GM21786 (cell line): ENCODE results near the gene ERN1.

ENCODE experiments used
- ATAC-seq: cut with Tn5 transposase; IDR thresholded peaks from one replicate; pipeline ENCODE4 v1.9.1; 2021; ENCODE audit not compliant: unreplicated experiment

ERN1 gene

DNA sequence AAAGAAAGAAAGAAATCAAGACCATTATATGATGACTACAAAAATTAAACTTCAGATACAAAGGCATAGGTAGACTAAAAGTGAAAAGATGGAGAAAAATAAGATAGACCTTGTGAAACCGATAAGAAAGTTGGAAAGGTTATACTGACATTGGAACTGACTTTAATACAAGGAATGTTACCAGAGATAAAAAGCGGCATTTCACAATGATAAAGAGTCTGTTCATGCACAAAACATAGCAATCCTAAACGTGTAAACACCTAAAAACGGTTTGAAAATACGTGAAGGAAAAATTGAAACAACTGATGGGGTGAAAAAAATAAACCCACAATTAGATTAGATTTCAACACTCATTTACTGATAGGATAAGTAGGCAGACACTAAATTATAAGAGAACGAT lies 9.6 kb upstream of the ERN1 start:
- no peak for ATAC-seq

DNA sequence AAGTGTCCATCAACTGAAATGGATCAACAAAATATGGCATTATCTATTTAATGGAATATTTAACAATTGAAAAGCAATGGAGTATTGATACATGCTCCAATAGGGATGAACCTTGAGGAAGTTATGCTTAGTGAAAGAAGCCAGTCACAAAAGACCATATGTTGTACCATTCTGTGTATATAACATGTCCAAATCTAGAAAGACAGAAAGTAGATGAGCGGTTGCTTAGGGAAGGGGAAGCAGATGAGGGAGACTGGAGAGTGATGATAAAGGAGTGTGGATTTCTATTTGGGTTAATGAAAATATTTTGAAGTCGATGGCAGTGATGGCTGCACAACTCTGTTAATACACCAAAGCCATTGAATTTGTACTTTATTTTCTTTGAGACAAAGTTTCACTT lies 8.5 kb upstream of the ERN1 start:
- ATAC-seq = no peak

DNA sequence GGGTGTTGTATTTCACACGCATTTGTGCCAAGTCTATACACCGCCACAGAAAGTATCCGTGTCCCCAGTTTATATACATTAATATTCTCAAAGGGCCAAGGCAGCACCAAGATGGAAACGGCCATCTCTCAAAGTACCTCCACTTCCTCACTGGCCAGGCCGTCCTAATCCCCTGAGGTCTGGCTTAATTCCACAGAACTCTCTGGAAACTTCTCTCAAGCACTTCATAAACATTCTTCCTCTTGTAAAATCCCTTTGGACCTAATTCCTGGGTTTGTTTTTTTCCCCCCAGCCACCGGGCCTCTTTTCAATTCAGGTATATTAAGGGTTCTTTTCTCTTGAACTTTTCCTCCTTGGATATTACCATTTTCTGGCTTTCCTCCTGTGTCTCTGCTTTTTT lies 5.1 kb upstream of the ERN1 start:
- ATAC-seq = no peak

DNA sequence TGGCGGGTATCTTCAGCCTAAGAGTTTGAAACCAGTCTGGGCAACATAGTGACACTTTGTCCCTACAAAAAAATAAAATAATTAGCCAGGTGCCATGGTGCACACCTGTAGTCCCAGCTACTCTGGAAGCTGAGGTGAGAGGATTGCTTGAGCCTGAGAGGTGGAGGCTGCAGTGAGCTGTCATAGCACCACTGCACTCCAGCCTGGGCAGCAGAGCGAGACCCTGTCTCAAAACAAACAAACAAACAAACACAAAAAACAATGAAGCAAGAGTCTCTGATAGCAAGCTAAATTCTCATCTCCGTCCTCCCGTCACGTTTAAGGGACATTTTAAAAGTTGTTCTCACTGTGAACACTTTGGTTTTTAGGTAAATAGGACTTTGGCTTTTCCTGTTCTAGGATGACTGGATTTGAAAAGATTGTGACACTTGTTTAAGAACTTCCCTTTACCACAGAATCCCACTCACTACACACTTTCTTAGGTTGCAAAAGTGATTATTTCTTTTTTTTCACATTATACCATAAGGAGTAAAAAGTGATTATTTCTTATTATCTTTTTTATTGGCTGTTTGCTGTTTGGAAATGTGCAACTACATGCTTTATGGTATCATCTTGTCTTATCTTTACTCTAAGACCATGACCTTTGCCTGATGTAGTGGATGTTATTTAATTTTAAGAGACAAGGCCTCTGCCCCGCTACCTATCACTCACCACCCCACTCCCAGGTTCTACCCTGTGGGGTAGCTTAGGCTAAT lies 4.4 kb upstream of the ERN1 start:
- no peak for ATAC-seq

DNA sequence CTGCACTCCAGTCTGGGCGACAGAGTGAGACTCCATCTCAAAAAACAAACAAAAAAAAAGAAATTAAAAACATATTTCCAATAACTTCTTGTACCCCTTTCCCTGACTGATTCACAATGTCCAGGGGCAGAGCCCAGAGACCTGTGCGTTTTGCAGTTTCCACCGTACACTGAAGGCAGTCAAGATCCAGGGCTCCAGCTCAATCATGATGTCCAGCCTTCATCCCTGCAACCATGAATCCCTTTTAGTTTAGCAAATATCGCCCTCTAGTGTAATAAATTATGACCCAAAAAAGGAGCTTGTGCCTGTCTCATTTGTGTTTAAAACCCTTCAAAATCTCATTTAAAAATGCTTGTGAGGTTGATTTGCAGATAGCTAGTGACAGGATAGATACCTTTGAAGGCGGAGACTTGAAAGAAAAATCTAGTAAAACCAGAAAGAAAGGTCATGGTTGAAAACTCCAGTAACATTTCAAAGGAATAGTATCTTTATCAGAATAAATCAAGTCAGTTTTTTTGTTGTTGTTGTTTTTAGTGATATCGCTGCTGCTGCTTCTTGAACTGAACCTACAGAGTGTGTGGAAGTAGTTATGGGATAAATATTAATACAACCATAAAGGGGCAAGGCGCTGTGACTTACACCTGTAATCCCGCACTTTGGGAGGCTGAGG lies 3.7 kb upstream of the ERN1 start:
- no peak for ATAC-seq

DNA sequence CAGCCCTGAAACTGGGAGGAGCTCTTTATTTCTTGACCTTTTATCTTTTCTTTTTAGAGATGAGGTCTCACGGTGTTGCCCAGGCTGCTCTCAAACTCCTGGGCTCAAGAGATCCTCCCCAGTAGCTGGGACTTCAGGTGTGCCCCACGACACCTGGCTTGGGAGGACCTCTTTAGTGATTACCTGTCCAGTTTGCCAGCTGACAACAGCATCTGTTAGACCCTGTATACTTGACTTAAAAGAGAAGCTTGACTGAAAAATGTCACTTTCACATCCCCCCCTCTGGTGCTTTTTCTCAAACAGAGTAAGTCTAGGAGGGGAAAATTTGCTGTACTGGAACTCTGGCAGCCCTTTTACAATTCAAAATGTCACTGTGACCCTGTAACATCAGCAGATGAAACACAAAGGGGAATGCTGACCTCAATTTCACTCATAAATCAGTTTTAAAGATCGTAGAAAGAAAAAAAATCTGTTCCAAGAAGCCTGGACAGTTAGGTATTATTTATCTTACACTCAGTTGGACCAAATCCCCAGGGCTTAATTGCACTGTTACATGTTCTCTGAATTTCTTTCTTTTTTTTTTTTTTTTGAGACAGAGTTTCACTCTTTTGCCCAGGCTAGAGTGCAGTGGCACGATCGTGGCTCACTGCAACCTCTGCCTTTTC lies 1.8 kb upstream of the ERN1 start:
- no peak for ATAC-seq

DNA sequence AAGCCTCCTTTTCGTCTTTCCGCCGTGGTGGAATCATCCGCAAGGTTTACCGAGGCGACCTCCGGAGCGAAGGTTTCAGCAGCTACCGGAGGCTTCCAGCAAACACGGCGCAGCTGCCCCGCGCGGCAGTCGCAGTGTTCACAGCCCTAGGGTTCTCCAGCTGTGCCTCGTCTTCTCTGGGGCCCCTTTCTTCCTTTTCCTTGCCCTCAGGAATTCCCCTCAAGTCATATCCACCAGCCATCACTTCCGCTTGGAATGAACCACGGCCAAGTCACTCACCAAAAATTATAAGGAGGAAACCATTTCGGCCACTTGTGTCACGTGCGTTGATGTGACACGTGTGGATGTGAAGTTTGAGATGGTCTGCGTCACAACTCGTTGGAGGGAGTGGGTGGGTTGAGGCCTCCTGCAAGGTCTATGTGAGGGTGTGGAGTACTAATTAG lies 636 bp upstream of the ERN1 start:
- ATAC-seq = peak; percentile 15

DNA sequence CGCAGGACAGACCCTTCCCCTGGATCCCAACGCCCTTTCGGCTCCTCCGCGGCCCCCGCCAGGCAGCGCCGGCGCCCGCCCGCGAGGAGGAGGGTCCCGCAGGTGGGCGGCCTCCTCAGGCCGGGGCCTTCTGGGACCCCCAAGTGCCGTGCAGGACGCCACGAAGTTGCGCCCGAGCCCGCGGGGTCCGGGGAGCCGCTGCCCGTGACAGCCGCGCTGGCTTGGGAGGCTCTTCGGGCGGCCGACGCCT lies 504 bp downstream of the ERN1 start:
- no peak for ATAC-seq

DNA sequence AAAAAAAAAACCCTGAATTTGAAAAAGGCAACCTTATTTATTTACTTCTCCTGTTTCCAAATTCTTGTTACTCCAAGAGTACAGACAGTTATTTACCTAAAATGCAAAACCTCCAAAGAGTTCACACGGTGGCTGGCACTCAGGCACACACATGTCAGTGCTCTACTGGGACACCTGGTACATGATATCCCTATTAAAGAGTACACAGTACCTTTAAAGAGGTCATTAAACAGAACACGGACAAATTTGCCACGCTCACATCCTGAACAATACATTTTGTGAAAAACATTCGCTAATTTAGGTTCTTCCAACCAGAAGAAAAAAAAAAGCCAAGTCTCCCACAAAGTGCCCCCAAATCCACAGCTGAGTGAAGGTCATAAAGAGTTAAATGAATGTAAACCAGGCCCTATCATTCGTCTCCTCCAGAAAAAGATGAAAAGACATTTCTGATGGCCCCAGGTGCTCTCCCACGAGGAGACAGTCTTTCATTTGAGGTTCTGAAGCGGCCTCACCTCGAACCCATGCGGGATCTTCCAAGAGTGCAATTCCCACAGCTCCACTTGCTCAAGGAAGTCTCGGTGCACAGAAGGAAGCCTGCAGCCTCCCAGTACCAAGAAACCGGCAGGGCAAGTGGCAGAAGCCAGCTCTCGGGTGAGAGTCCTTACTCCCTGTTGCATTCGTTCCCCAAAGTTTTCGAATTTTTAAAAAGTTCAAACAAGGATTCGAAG lies 993 bp downstream of the ERN1 start:
- no peak for ATAC-seq

DNA sequence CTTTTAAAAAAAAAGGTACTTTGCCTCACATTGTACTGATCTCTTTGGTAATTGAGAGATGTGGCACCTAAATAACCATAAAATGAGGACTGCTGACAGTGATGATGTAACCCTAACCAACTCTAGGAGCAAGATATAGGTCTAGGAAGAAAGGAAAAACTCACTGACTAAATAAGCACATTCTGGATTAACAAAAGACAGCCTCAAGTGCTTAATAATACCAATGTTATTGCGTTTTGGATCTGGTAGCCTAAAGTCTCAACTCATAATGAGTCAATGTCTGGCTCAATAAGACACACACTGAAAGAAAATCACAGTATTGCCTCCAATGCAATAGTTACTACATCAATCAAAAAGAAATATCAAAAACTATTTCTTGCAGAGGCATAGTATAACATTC lies 3.0 kb downstream of the ERN1 start:
- ATAC-seq = no peak

DNA sequence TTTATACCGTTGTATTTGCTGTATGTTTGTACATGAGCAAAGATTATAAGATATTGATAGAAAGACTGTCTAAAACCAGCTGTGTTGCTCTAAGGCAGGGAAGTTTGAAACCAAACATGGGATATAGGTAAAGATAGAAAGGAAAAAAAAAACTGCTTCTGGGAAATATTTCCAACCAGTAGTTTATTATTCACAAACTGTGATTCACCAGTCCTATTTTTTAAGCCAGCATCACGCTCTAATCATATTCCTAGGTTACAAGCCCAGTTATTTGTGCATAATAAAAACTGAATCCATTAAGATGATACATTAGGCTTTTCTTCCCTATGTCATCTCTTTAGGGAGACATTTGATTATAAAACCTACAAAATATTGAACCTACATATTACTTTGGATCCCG lies 4.0 kb downstream of the ERN1 start:
- ATAC-seq = no peak

DNA sequence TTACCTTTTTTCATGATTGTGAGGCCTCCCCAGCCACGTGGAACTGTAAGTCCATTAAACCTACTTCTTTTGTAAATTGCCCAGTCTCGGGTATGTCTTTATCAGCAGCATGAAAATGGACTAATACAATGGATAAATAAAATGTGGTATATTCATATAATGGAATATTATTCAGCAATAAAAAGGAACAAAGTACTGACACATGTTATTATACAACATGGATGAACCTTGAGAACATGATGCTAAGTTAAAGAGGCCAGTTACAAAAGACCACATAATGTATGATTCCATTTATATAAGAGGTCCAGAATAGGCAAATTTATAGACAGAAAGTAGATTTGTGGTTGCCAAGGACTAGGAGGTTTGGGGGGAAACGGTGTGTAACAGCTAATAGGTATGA lies 5.3 kb downstream of the ERN1 start:
- no peak for ATAC-seq

DNA sequence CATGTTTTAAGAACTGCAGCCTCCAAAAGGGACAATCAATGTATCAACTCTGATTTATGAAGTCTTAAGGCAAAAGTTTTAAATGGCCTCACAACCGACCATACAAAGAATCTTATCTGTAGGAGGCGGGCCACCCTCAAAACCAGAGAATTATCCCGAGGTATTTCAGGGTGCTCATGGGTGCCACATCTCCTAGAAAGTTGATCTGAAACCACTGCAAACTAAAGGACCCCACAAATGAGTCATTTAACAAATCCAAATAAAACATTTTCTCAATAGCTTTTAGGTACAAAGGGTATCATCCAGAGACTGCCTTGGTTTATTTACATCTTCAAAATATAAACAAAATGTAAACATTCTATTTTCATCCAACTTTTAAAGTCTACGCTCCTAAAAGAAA lies 6.8 kb downstream of the ERN1 start:
- ATAC-seq = no peak

DNA sequence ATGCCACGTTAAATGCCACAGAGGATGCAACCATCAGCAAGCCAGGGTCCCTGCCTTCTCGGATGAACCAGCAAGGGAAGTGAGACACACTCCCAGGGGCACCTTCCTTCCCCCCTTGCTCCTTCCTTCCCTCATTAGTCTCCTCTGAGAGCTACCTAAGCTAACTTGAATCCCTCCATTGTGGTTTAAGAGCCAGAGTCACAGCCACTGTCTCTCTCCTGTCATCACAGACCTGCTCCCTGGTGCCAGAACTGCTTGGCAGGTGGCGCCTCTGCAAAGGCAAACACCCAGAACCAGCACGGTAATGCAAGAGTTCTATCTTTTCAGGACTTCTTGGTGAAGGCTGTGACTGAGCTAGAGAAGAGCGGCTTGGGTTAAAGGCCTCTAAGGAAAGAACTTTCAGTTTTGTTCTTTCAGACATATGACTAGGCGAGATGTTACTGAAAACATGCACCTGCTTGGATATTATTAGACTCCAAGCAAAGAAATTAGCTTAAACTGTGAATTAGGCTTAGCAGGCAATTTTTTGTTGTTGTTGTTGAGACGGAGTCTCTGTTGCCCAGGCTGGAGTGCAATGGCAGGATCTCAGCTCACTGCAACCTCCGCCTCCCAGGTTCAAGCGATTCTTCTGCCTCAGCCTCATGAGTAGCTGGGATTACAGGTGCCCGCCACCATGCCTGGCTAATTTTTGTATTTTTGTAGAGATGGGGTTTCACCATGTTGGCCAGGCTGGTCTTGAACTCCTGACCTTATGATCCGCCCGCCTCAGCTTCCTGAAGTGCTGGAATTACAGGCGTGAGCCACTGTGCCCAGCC lies 8.8 kb downstream of the ERN1 start:
- ATAC-seq = peak; percentile 86

DNA sequence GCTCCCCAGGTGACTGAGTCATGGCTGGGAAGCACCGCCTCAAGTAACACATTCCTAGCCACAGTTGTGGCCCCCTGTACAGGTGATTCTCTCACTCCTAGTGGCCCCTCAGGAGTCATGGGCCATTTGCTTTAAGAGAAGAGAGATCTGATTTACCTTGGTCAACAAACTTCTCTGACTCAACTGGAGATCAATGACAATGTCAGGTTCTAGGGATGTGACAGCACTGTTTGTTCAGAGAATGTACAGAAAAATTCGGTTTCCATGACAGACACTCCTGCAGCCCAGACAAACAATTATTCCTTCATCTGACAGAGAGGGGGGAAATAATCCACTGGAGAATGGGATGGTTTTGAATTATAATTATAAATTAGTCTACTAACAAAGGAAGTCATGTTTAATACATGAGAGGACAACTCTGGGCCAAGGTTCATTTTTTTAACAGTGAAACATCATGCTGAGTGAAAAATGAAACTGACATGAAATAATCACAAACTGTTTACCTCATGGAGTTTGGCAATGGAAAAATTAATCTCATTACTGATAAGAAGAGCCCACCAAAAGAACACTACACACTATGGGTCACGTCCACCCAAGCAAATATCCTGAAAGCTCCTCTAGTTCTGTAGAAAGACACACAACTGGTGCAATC lies 9.7 kb downstream of the ERN1 start:
- ATAC-seq = no peak

DNA sequence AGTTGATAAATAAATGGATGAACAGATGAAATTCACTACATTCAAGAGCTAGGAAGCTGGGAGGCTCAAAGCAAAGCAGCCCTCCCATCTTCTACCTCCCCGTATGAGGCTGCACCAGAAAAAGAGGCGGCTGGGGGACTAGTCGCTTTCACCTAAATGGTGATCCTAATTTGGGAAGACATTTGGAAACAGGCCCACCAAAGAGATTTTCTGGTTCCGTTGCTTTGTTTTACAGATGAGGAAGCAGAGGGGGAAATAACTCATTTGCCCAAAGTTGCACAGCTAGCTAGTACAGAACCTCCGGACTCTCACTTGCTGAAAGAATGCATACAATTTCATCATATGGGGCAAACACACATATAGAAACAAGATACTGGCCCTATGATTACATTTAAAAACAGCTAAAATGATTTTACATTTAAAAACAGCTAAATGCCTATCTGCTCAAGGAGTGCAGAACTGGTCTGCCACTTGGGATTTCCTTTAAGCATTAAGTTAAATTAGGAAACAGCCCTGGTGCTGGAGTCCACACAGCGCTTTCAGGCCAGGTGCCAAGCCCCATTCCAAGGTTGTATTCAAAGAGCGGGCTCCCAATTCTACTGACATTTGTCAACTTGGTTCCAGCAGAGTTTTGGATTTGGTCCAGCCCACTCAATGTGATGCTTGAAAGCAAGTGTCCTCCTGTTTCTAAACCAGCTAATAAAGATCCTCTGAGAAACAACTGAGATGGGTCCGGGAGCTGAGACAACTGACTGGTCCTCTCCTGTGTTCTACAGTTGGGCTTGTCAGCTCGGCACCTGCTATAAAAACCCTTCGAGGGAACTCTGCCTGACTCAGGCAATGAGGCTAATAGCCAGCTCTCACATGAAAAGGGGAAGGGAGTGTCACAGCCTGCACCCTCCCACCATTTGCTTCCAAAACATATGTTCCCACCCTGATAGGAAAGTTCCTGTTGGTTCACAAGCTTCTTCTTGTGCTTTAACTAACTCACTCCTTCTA lies 11.7 kb downstream of the ERN1 start:
- no peak for ATAC-seq

DNA sequence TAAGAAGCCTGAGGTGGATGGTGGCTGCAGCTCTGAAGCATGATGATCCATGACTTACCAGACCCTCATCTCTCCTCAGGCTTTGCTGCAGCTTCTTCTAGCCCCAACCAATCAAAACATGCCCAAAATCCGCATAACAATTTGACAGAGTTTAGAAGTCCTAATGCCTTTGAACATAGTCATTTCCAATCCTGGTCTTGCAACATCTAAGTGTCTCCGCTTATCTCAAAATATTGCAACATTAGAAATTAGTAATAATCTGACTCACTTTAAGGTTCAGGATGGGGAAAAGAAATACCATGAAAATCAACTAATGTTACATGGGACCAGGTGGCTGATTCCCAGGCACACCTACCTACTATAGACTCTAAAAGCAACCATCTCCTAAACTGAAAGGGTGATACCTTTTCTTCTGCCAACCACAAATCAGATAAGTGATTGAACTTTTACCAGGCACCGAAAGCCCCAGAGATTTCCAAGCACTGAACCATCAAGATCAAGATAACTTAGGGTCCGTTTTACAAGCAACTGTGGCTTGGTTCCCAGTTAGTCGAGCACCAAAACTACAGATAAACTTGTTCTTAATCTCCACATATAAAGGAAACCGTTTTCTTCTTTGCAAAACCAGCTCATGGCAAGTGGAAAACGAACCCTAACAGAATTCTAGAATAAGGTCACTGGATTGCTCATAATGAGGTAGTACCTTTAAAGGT lies 14.0 kb downstream of the ERN1 start:
- no peak for ATAC-seq

DNA sequence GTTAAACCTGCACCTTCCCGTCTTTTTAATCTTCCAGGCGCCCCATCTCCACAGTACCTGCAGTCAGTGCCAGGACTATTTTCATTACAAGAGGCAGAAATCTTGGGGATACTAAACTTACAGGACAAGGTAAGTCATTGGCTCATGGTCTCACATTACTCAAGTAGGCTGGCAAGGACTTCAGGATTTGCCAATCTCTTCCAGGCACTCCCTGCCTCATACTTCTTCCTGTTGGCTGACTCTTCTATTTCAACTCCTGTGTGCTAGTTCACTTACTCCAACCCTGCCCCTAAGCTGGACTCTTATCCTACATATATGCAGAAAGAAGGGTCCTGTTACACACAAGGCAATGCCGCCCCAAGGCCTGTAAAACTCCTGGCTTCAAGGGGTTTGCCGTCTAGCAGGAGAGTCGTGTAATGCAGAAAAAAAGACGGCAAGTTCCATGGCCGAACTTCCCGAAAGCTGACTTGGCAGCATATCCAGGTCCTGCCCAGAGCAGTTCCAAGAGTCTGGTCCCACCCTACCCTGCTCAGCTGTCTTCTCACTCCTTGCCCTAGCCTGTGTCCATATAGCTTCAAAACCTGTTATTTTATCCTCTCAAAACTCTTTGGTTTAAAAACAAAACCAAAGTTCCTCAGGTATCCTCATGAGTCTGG lies 14.8 kb downstream of the ERN1 start:
- no peak for ATAC-seq
